Lung (tissue), 12 donors: Measurements from ENCODE around the gene IQSEC1. TPM values are rescaled to one million over a fixed set of nuclear protein-coding genes. Genes with fewer than 3 reads are reported as not detected.

Source experiments
- ATAC-seq: fragments of 200-7000 bp; cut with Tn5 transposase; one replicate; pipeline ENCODE4 v1.9.1; 2020; ENCODE audit warnings: moderate number of reproducible peaks; ENCODE audit not compliant: insufficient read depth, low FRiP score
- DNase-seq, 3 donors: peaks; one replicate each; pipeline ENCODE4 v3.0.0-alpha.2; 2013 to 2017
- H3K27ac ChIP-seq, 2 donors: one replicate each; pipeline ENCODE4 v1.5.1; 2013; ENCODE audit warnings: mild to moderate bottlenecking in 2 of 2, moderate library complexity in 2 of 2, control low read depth in 1 of 2, inconsistent platforms in 1 of 2, low read depth in 1 of 2, low read length in 1 of 2
- H3K27me3 ChIP-seq, 3 donors: one replicate each; pipeline ENCODE4 v1.5.1; 2013; ENCODE audit warnings: low read length in 2 of 3; ENCODE audit not compliant: control insufficient read depth in 3 of 3, insufficient read depth in 3 of 3
- H3K36me3 ChIP-seq, 4 donors: one replicate each; pipeline ENCODE4 v1.5.1; 2013; ENCODE audit warnings: low read length in 4 of 4, mild to moderate bottlenecking in 1 of 4, moderate library complexity in 1 of 4; ENCODE audit not compliant: control insufficient read depth in 4 of 4, insufficient read depth in 4 of 4
- H3K4me1 ChIP-seq, 5 donors: one replicate each; pipeline ENCODE4 v1.5.1; 2013; ENCODE audit warnings: low read length in 5 of 5, mild to moderate bottlenecking in 2 of 5, moderate library complexity in 1 of 5; ENCODE audit not compliant: control insufficient read depth in 5 of 5, insufficient read depth in 5 of 5
- H3K4me3 ChIP-seq: one replicate; pipeline ENCODE4 v1.5.1; 2013; ENCODE audit warnings: mild to moderate bottlenecking, control low read depth, moderate library complexity
- H3K9ac ChIP-seq, 2 donors: one replicate each; pipeline ENCODE4 v1.5.1; 2013; ENCODE audit warnings: low read length in 2 of 2, control low read depth in 1 of 2; ENCODE audit not compliant: insufficient read depth in 1 of 2
- H3K9me3 ChIP-seq, 4 donors: one replicate each; pipeline ENCODE4 v1.5.1; 2013; ENCODE audit warnings: low read length in 3 of 4, mild to moderate bottlenecking in 1 of 4, moderate library complexity in 1 of 4; ENCODE audit not compliant: control insufficient read depth in 4 of 4, insufficient read depth in 3 of 4
- CTCF ChIP-seq: IDR thresholded peaks from 2 replicates; pipeline ENCODE4 v1.5.1; 2012; ENCODE audit warnings: mild to moderate bottlenecking; ENCODE audit errors: control extremely low read depth, extremely low read depth
- WGBS, 2 donors: extraction: QIAGEN DNeasy Blood & Tissue Kit; methylation state at CpG; one replicate each; pipeline ENCODE4 v1.1.7; 2013; 5-methylcytosine and 5-hydroxymethylcytosine counted together
- polyA plus RNA-seq, 2 donors: library from polyadenylated mRNA; stranded (reverse); fragments of 200-250 nt; gene quantifications; one replicate each; pipeline ENCODE4 v1.2.1, GENCODE V29; 2013
- total RNA-seq, 2 donors: library from RNA; depleted of rRNA in 1 of 2; stranded (reverse); fragments of >200 nt in 1 of 2; gene quantifications; one replicate each; pipeline ENCODE4 v1.2.1, GENCODE V29; 2014 to 2021
- donor health status: control.
- donor health status: control.
- donor health status: Bipolar disorder and iron deficiency.
- donor health status: healthy.
- donor health status: DM: yes; HTN: yes; CAD: no.

Gene IQSEC1
- total and polyA plus RNA-seq, 4 donors, result 13.9 to 69.1 (median 31.1) TPM

- Histone ChIP-seq H3K9me3 (no peaks in the 10 kb centered on the region), H3K36me3 (peaks cover 1 to 17% (median 5%) of the 10 kb centered on the region in 4 donors), H3K27me3 (no peaks in the 10 kb centered on the region), H3K9ac (no peak overlapping the region), H3K4me3 (no peak overlapping the region), H3K4me1 (peaks cover 3 to 20% (median 5%) of the 10 kb centered on the region in 5 donors), H3K27ac (no peak overlapping the region)
- ATAC-seq (no peak), DNase-seq (no peak)
- TF ChIP-seq CTCF, result no peak
- WGBS, 2 donors, result 71 to 77% methylated on average over 13 of the region's 13 CpGs
Measured at GRCh38 chr3:12895391-12896062, 177.7 kb downstream of the IQSEC1 start.

GRCh38 chr3:12894629-12895028 is 178.6 kb downstream of the IQSEC1 start:
- peaks cover 0 to 15% (median under 1%) of the 10 kb centered on the region in 4 donors for H3K36me3 ChIP-seq
- no peak overlapping the region for H3K4me3 ChIP-seq
- no peak for ATAC-seq
- no peak for TF ChIP-seq CTCF
- no peaks in the 10 kb centered on the region for H3K9me3 ChIP-seq
- H3K4me1 ChIP-seq, result peaks cover 3 to 20% (median 5%) of the 10 kb centered on the region in 5 donors
- no peak overlapping the region for H3K9ac ChIP-seq
- peaks cover 0 to 6% (median 0%) of the 10 kb centered on the region in 3 donors for H3K27me3 ChIP-seq
- H3K27ac ChIP-seq, result no peak overlapping the region
- peak in 2 of 3 donors; percentile 35 to 49 for DNase-seq
- 48 to 70% methylated on average over 6 of the region's 6 CpGs for WGBS, 2 donors

- no peak overlapping the region for H3K4me3 ChIP-seq
- peaks cover 0 to 6% (median 0%) of the 10 kb centered on the region in 3 donors for H3K27me3 ChIP-seq
- peaks cover 3 to 15% (median 5%) of the 10 kb centered on the region in 5 donors for H3K4me1 ChIP-seq
- WGBS, 2 donors, result 67 to 81% methylated on average over 9 of the region's 9 CpGs
- ATAC-seq, result no peak
- peaks cover 0 to 8% (median 0%) of the 10 kb centered on the region in 4 donors for H3K36me3 ChIP-seq
- H3K9me3 ChIP-seq, result no peaks in the 10 kb centered on the region
- DNase-seq, result no peak
- H3K27ac ChIP-seq, result no peak overlapping the region
- no peak for TF ChIP-seq CTCF
- no peak overlapping the region for H3K9ac ChIP-seq
Measured at GRCh38 chr3:12893852-12894251, 179.4 kb downstream of the IQSEC1 start.
